ENCODE results near the gene GNAS-AS1.
A peak's percentile ranks its signal among the peaks of the same experiment; 100 is the strongest.

Gene GNAS-AS1

GRCh38 chr20:58895448-58896180, 44.9 kb upstream of the GNAS-AS1 start:
- no peak for TF ChIP-seq CTCF (IDR thresholded peaks at IDR 0.05; ENCODE audit: borderline replicate concordance, control extremely low read depth, extremely low read depth, insufficient read depth, missing control alignments)
- in situ Hi-C loops (cut with MboI; ENCODE audit: low sequenced_read_pairs, unreplicated experiment) = no loop called here
- DNase-seq (ENCODE audit: low spot score) = no peak

GRCh38 chr20:58894652-58895447, 44.1 kb upstream of the GNAS-AS1 start:
- TF ChIP-seq CTCF (IDR thresholded peaks at IDR 0.05; ENCODE audit: borderline replicate concordance, control extremely low read depth, extremely low read depth, insufficient read depth, missing control alignments) = no peak
- in situ Hi-C loops (cut with MboI; ENCODE audit: low sequenced_read_pairs, unreplicated experiment) = no loop called here
- no peak for DNase-seq (ENCODE audit: low spot score)

- TF ChIP-seq CTCF (IDR thresholded peaks at IDR 0.05; ENCODE audit: borderline replicate concordance, control extremely low read depth, extremely low read depth, insufficient read depth, missing control alignments) = no peak
- in situ Hi-C loops (cut with MboI; ENCODE audit: low sequenced_read_pairs, unreplicated experiment) = no loop called here
Observed at GRCh38 chr20:58893355-58894120, 42.8 kb upstream of the GNAS-AS1 start.

GRCh38 chr20:58892932-58893224, 42.2 kb upstream of the GNAS-AS1 start:
- peak; percentile 45 for DNase-seq (ENCODE audit: low spot score)
- in situ Hi-C loops (cut with MboI; ENCODE audit: low sequenced_read_pairs, unreplicated experiment) = no loop called here
- TF ChIP-seq CTCF (IDR thresholded peaks at IDR 0.05; ENCODE audit: borderline replicate concordance, control extremely low read depth, extremely low read depth, insufficient read depth, missing control alignments) = no peak

More at GRCh38 chr20:58893355-58894120, 42.8 kb upstream of the GNAS-AS1 start:
- no peak for DNase-seq (ENCODE audit: low spot score)

- TF ChIP-seq CTCF (IDR thresholded peaks at IDR 0.05; ENCODE audit: borderline replicate concordance, control extremely low read depth, extremely low read depth, insufficient read depth, missing control alignments) = peak; percentile 17
- peak; percentile 85 for DNase-seq (ENCODE audit: low spot score)
- in situ Hi-C loops (cut with MboI; ENCODE audit: low sequenced_read_pairs, unreplicated experiment) = no loop called here
Observed at GRCh38 chr20:58892141-58892931, 41.6 kb upstream of the GNAS-AS1 start.

GRCh38 chr20:58891718-58892140, 41.0 kb upstream of the GNAS-AS1 start:
- peak; percentile 55 for DNase-seq (ENCODE audit: low spot score)
- no peak for TF ChIP-seq CTCF (IDR thresholded peaks at IDR 0.05; ENCODE audit: borderline replicate concordance, control extremely low read depth, extremely low read depth, insufficient read depth, missing control alignments)
- in situ Hi-C loops (cut with MboI; ENCODE audit: low sequenced_read_pairs, unreplicated experiment) = no loop called here
